A673 (cell line): ENCODE results near the gene PISD. TPM values are rescaled to one million over a fixed set of nuclear protein-coding genes. Genes with fewer than 3 reads are reported as not detected.

Experiments used
- BruUV-seq: library from RNA; stranded (reverse); fragments of 400-500 nt; replicated peaks from 2 replicates; lab custom pipeline; 2021; lab: Mats Ljungman, UMichigan
- CTCF ChIA-PET: fragments of 300-600 bp; sonication (Branson Sonifier 250); formaldehyde crosslinking; loops from one replicate; lab custom pipeline; 2022; ENCODE audit warnings: antibody characterized with exemption; lab: Charles Lee
- POLR2A ChIA-PET: fragments of 300-600 bp; sonication (Branson Sonifier 250); formaldehyde crosslinking; loops from one replicate; lab custom pipeline; 2022; ENCODE audit warnings: antibody characterized with exemption; ENCODE audit not compliant: low non-redundant PET; lab: Charles Lee
- DNase-seq: peaks from one replicate; pipeline ENCODE4 v3.0.0-alpha.2; 2015; ENCODE audit warnings: low spot score
- H3K27ac ChIP-seq: fragments of 200-600 bp; sonication (generic); 2 replicates; pipeline ENCODE4 v1.5.1; 2016; ENCODE audit warnings: mixed run types, low read depth, mild to moderate bottlenecking, mixed read lengths, antibody characterized with exemption, low read length; ENCODE audit not compliant: poor library complexity, severe bottlenecking
- H3K27me3 ChIP-seq: fragments of 200-600 bp; sonication (generic); replicated peaks from 2 replicates; pipeline ENCODE4 v1.6.1; 2017; ENCODE audit warnings: mixed run types, low read depth, mild to moderate bottlenecking, mixed read lengths, antibody characterized with exemption, low read length; ENCODE audit not compliant: insufficient read depth, poor library complexity
- H3K36me3 ChIP-seq: fragments of 200-600 bp; sonication (generic); 2 replicates; pipeline ENCODE4 v1.6.1; 2016; ENCODE audit warnings: mixed run types, mild to moderate bottlenecking, mixed read lengths, antibody characterized with exemption, low read length; ENCODE audit not compliant: insufficient read depth, poor library complexity, severe bottlenecking
- H3K4me1 ChIP-seq: fragments of 200-600 bp; sonication (generic); 2 replicates; pipeline ENCODE4 v1.6.1; 2017; ENCODE audit warnings: mixed run types, mild to moderate bottlenecking, mixed read lengths, antibody characterized with exemption, low read length; ENCODE audit not compliant: insufficient read depth, poor library complexity, severe bottlenecking
- H3K4me3 ChIP-seq: fragments of 200-600 bp; sonication (generic); 2 replicates; pipeline ENCODE4 v1.5.1; 2016; ENCODE audit warnings: low read depth, mixed run types, mild to moderate bottlenecking, mixed read lengths, low read length; ENCODE audit not compliant: poor library complexity, severe bottlenecking
- H3K9me3 ChIP-seq: fragments of 200-600 bp; sonication (generic); 2 replicates; pipeline ENCODE4 v1.6.1; 2016; ENCODE audit warnings: mixed run types, low read depth, mild to moderate bottlenecking, mixed read lengths, antibody characterized with exemption, low read length; ENCODE audit not compliant: poor library complexity, severe bottlenecking
- CTCF ChIP-seq: fragments of 300-800, 200-600 bp; sonication (generic); conservative IDR thresholded peaks from 2 replicates; pipeline ENCODE4 v1.5.1; 2017; ENCODE audit warnings: low read depth, mild to moderate bottlenecking, antibody characterized with exemption, low read length, moderate library complexity, mixed read lengths
- EZH2 ChIP-seq: fragments of 200-600 bp; sonication (generic); IDR thresholded peaks from 2 replicates; pipeline ENCODE4 v1.6.1; 2017; ENCODE audit warnings: borderline replicate concordance, low read depth, mild to moderate bottlenecking, mixed read lengths, antibody characterized with exemption, low read length; ENCODE audit not compliant: poor library complexity, severe bottlenecking
- intact Hi-C: fragments of 100-400 bp; cut with micrococcal nuclease; formaldehyde crosslinking; loops from one replicate; pipeline ENCODE4 v1.10.0; 2022; ENCODE audit not compliant: unreplicated experiment
- total RNA-seq: library from RNA; stranded (reverse); gene quantifications from 2 replicates; pipeline ENCODE4 v1.2.3, GENCODE V29; 2021

Gene PISD
- total RNA-seq, 1 experiment from 2014 or later = 39.0 TPM

DNA sequence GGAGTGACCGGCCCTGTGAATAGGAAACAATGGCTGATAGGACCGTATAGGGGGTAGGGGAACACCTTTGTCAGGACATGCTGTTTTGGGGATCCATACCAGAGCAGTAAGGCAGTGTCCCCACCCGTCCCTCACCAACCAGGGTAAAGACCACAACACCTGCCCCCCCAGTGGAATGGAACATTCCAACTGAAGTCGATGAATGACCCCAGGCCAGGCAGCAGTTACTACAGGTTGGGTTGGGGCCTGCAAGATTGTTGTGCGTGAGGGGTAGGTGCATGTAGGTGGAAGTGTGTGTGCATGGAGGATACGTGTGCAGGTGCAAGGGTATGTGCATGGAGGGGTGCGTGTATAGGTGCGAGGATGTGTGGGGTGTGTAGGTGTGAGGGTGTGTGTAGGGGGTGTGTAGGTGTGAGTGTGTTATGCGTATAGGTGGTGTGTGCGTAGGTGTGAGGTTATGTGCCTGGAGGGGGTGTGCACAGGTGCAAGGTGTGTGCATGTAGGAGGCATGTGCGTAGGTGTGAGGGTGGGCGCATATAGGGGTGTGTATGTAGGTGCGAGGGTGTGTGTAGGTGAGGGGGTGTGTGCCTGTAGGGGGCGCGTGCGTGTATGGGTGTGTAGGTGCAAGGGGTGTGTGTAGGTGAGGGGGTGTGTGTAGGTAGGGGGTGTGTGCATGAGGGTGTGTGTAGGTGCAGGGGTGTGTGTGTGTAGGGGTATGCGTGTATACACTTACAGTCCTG, 32.9 kb downstream of the PISD start:
- no peak for DNase-seq
- ChIA-PET CTCF (no interaction called here), POLR2A (no interaction called here)
- peak overlapping the region; percentile 75 for H3K4me3 ChIP-seq
- peaks cover 5% of the 10 kb centered on the region for H3K4me1 ChIP-seq
- BruUV-seq = no TSS peak
- intact Hi-C loops = no loop called here
- peaks cover 3% of the 10 kb centered on the region for H3K36me3 ChIP-seq
- no peak overlapping the region for H3K27ac ChIP-seq
- no peaks in the 10 kb centered on the region for H3K9me3 ChIP-seq
- H3K27me3 ChIP-seq = no peaks in the 10 kb centered on the region
- no peak for TF ChIP-seq EZH2
- peak; percentile 54 for TF ChIP-seq CTCF

- intact Hi-C loops = no loop called here
- POLR2A ChIA-PET = no interaction called here
- no peaks in the 10 kb centered on the region for H3K9me3 ChIP-seq
- H3K27me3 ChIP-seq = no peaks in the 10 kb centered on the region
- peaks cover 3% of the 10 kb centered on the region for H3K36me3 ChIP-seq
- H3K27ac ChIP-seq = no peak overlapping the region
- H3K4me3 ChIP-seq = no peak overlapping the region
- TF ChIP-seq CTCF = no peak
- no peak for TF ChIP-seq EZH2
- CTCF ChIA-PET = no interaction called here
- no peak for DNase-seq
- TSS peak; percentile 36 for BruUV-seq
- H3K4me1 ChIP-seq = peaks cover 5% of the 10 kb centered on the region
Observed at GRCh38 chr22:31628362-31628761, 33.7 kb downstream of the PISD start.

DNA sequence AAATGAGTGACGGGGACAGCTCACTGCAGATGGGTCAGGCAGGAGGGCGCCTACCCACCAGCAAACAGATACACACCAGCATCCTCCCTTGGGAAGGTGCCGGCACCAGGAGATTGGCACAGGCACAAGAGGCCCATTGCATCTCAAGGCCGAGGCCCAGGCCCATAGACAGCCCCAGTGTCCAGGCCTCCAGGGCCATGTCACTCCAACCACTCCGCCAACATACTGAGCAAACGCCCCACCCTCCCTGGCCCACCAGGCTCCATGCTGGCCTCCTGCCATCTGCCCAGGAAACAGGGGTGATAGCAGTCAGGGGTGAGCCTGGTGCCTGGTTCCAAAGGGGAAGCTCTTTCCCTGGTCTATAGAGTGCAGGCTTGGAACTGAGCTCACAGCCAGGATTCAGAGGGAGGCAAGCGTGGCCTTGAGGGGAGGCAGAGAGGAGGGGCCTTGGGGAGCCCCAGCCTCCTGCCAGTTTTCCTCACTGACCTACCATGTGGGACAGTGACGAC, 34.7 kb downstream of the PISD start:
- CTCF ChIA-PET = no interaction called here
- intact Hi-C loops = no loop called here
- POLR2A ChIA-PET = no interaction called here
- BruUV-seq = no TSS peak
- H3K9me3 ChIP-seq = no peaks in the 10 kb centered on the region
- TF ChIP-seq EZH2 = no peak
- TF ChIP-seq CTCF = no peak
- H3K36me3 ChIP-seq = peaks cover 3% of the 10 kb centered on the region
- no peaks in the 10 kb centered on the region for H3K27me3 ChIP-seq
- no peak for DNase-seq
- H3K27ac ChIP-seq = peak overlapping the region; percentile 47
- no peak overlapping the region for H3K4me3 ChIP-seq
- peaks cover 5% of the 10 kb centered on the region for H3K4me1 ChIP-seq
